Tibial nerve (tissue), 4 donors: Measurements from ENCODE around the gene MAP1LC3B. TPM values are rescaled to one million over a fixed set of nuclear protein-coding genes. Genes with fewer than 3 reads are reported as not detected.
A peak's percentile ranks its signal among the peaks of the same experiment; 100 is the strongest.

Experiments
- DNase-seq, 2 donors: peaks; one replicate each; pipeline ENCODE4 v3.0.0-alpha.2; 2019; ENCODE audit warnings: low spot score in 2 of 2
- H3K27ac ChIP-seq, 4 donors: fragments of 200-600 bp; sonication (generic) in 3 of 4; one replicate each; pipeline ENCODE4 v1.5.1; 2017 to 2019; ENCODE audit warnings: mild to moderate bottlenecking in 1 of 4
- H3K27me3 ChIP-seq, 2 donors: fragments of 200-600 bp; sonication (generic) in 1 of 2; one replicate each; pipeline versions ENCODE4 v1.5.1 to v1.6.0; 2017 to 2019
- H3K36me3 ChIP-seq, 3 donors: fragments of 200-600 bp; sonication (generic); one replicate each; pipeline ENCODE4 v1.5.1; 2018 to 2019
- H3K4me1 ChIP-seq, 4 donors: fragments of 200-600 bp; sonication (generic) in 3 of 4; one replicate each; pipeline ENCODE4 v1.5.1; 2017 to 2019
- H3K4me3 ChIP-seq, 4 donors: fragments of 200-600 bp; sonication (generic) in 3 of 4; one replicate each; pipeline ENCODE4 v1.5.1; 2017 to 2019; ENCODE audit warnings: mild to moderate bottlenecking in 1 of 4, moderate library complexity in 1 of 4
- H3K9me3 ChIP-seq, 4 donors: fragments of 200-600 bp; sonication (generic) in 3 of 4; one replicate each; pipeline ENCODE4 v1.5.1; 2017 to 2019
- EP300 ChIP-seq, 2 donors: sonication (generic); formaldehyde crosslinking; IDR thresholded peaks; one replicate each; pipeline ENCODE4 v1.6.1; 2017; ENCODE audit warnings: antibody characterized with exemption in 2 of 2, mild to moderate bottlenecking in 1 of 2
- POLR2A ChIP-seq, 2 donors: fragments of 450-650 bp; IDR thresholded peaks; one replicate each; pipeline ENCODE4 v1.6.1; 2017; ENCODE audit warnings: antibody characterized with exemption in 2 of 2, mild to moderate bottlenecking in 2 of 2, moderate library complexity in 2 of 2
- WGBS, 2 donors: methylation state at CpG; one replicate each; pipeline ENCODE4 v1.1.5; 2018; 5-methylcytosine and 5-hydroxymethylcytosine counted together
- total RNA-seq, 4 donors: library from RNA; depleted of rRNA; stranded (reverse); fragments of >200 nt; gene quantifications; one replicate each; pipeline ENCODE4 v1.1.0, GENCODE V29; 2016
- TF ChIP-seq, protein P1 (sequence below), 5 experiments: fragments of 200-600 bp in 3 of 5; fragments of 450-650 bp in 2 of 5; sonication (generic) in 3 of 5; IDR thresholded peaks; one replicate each; pipeline ENCODE4 v1.5.1; 2016 to 2019; ENCODE audit warnings: antibody characterized with exemption in 5 of 5, mild to moderate bottlenecking in 3 of 5, moderate library complexity in 2 of 5

Gene MAP1LC3B
- total RNA-seq, 4 donors from 2014 or later: 60.9 to 78.1 (median 68.2) TPM

DNA sequence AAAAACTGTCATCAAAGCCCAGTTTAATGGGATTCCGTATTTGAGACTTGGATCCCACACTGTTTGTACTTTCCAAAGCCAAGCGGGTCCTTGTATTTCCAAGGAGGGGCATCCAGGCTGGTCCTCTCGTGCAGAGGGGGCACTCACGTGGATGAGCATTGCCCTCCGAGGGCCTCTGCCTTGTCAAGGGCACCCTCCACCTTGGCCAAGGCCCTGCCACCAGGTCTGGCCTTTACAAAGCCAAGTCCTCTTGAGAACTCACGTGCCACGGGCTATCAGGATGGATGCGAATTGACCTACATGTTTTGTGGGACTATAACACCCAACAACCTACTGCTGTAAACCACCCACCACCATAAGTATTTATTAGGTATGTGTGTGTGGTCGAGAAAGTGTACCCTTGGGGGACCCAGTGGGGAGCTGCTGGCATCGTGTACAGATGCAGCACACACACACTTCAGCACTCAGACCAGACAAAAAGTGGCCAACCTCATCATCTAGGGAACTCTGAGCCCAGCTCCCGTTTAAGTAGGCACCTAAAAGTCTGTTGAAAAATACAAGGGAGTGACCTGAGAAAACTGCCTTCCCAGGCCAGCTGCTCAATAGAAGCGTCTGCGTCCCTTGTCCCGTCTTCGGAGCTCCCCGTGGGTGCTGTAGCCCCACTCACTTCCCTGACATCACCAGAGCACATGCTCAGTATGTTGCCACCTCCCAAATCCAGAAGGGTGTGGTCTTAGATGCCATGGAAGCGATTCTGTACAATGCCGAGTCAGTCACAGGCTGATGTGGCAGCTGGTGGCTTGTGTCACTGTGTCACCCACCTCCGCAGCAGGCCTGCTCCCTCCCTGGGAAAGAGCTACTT is 12.9 kb downstream of the MAP1LC3B start:
- WGBS, 2 donors: 89 to 93% methylated on average over 18 of the region's 19 CpGs
- no peak for DNase-seq
- Histone ChIP-seq H3K4me3 (no peak overlapping the region), H3K4me1 (peaks cover 0 to 4% (median 0%) of the 10 kb centered on the region in 4 donors), H3K27ac (no peak overlapping the region), H3K36me3 (peaks cover 2 to 90% (median 4%) of the 10 kb centered on the region in 3 donors), H3K27me3 (no peaks in the 10 kb centered on the region), H3K9me3 (no peaks in the 10 kb centered on the region)
- TF ChIP-seq EP300 (IDR thresholded peaks at IDR 0.05) (no peak), POLR2A (IDR thresholded peaks at IDR 0.05) (no peak)
- TF ChIP-seq, protein P1, sequence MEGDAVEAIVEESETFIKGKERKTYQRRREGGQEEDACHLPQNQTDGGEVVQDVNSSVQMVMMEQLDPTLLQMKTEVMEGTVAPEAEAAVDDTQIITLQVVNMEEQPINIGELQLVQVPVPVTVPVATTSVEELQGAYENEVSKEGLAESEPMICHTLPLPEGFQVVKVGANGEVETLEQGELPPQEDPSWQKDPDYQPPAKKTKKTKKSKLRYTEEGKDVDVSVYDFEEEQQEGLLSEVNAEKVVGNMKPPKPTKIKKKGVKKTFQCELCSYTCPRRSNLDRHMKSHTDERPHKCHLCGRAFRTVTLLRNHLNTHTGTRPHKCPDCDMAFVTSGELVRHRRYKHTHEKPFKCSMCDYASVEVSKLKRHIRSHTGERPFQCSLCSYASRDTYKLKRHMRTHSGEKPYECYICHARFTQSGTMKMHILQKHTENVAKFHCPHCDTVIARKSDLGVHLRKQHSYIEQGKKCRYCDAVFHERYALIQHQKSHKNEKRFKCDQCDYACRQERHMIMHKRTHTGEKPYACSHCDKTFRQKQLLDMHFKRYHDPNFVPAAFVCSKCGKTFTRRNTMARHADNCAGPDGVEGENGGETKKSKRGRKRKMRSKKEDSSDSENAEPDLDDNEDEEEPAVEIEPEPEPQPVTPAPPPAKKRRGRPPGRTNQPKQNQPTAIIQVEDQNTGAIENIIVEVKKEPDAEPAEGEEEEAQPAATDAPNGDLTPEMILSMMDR (IDR thresholded peaks at IDR 0.05): no peak

DNA sequence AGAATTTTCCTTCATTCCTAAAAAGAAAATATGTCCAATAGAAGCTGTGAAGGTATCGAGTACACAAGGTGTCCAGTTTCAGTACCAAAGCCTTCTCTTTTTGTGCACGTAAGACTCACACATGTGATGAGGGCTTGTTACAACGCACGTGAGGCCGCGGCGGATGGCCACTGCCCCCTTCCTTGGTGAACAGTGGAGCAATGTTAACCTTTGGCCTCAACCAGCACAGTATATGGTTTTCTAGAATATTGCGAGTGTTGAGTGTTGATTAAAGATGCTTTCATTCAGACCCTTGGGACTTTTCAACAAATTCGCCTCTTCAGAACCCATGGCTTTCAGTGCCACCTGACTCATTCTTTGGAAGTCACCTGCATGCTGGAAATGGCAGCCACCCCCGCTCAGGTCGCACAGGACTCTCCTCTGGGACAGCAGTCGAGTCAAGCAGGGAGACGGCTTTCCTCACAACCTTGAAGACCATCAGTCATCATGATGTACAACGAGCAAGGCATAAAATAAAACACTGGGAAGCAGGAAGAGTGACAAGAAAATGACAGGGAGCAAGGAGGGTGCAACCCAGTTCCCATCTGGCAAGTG is 14.5 kb downstream of the MAP1LC3B start:
- Histone ChIP-seq H3K9me3 (no peaks in the 10 kb centered on the region), H3K27me3 (no peaks in the 10 kb centered on the region), H3K4me1 (peaks cover 0 to 4% (median 0%) of the 10 kb centered on the region in 4 donors), H3K36me3 (peaks cover 2 to 91% (median 15%) of the 10 kb centered on the region in 3 donors), H3K4me3 (no peak overlapping the region), H3K27ac (peak overlapping the region in 2 of 4 donors; percentile 28 to 59)
- DNase-seq: no peak
- TF ChIP-seq, protein P1 (IDR thresholded peaks at IDR 0.05): no peak
- TF ChIP-seq EP300 (IDR thresholded peaks at IDR 0.05) (no peak), POLR2A (IDR thresholded peaks at IDR 0.05) (no peak)
- WGBS, 2 donors: 82 to 86% methylated on average over 14 of the region's 14 CpGs

DNA sequence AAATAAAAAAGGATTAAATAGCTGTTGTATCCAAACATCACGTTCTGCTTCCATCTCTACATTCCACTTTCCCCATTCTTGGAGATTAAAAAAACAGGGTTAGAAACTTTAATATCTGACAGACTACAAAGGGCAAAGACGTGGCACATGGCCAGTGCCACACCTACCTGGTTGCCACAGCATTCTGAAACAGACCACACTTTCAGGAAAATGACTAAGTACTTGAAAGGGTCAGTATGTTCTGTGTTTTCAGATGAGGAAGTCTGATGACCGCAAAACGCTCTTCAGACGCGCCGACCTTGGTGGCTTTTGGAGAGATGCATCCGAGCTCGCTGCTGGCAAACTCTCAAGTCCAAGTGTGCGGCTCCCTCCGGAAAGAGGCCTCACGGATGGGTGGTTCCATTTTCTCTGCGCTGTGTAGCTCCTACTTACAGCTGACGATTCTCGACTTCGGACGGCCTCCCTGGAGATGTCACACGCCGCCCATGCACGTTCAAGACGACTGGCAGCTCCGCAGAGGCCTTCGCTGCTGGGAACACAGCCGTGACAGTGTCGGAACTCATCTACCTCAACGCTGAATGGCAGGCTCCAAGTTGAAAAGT is 15.5 kb downstream of the MAP1LC3B start:
- peak in 1 of 2 donors; percentile 44 for DNase-seq
- H3K36me3 ChIP-seq: peaks cover 0 to 91% (median 25%) of the 10 kb centered on the region in 3 donors
- WGBS, 2 donors: 78 to 82% methylated on average over 26 of the region's 26 CpGs

DNA sequence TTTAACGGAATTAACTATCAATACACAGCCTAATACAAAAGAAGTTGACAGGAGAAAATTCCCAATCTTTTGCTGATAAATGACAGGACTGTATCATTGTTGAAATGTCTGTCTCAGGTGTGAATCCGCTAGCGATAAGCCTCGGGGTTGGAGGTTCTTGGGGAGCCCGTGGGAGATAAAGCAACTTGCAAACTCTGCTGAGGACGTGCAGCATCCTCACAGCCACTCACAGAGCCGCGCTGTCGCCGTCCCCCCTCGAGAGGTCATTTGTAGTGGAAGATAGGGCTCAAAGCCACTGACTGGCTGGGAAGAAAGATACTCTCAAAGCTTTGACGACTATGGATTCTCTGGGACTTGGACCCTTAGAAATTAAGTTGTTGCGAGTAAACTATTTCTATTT is 17.0 kb downstream of the MAP1LC3B start:
- 82 to 86% methylated on average over 13 of the region's 13 CpGs for WGBS, 2 donors
- H3K36me3 ChIP-seq: peaks cover 0 to 94% (median 26%) of the 10 kb centered on the region in 3 donors
- DNase-seq: no peak
- H3K27me3 ChIP-seq: no peaks in the 10 kb centered on the region
- no peak overlapping the region for H3K4me3 ChIP-seq
- peaks cover 0 to 4% (median 0%) of the 10 kb centered on the region in 4 donors for H3K4me1 ChIP-seq
- H3K9me3 ChIP-seq: no peaks in the 10 kb centered on the region
- TF ChIP-seq, protein P1 (IDR thresholded peaks at IDR 0.05): no peak
- TF ChIP-seq POLR2A (IDR thresholded peaks at IDR 0.05) (no peak), EP300 (IDR thresholded peaks at IDR 0.05) (no peak)
- H3K27ac ChIP-seq: no peak overlapping the region

More for the DNA sequence above, 15.5 kb downstream of the MAP1LC3B start:
- Histone ChIP-seq H3K4me1 (peaks cover 0 to 4% (median 0%) of the 10 kb centered on the region in 4 donors), H3K27ac (peak overlapping the region in 1 of 4 donors; percentile 69), H3K9me3 (no peaks in the 10 kb centered on the region), H3K27me3 (no peaks in the 10 kb centered on the region), H3K4me3 (no peak overlapping the region)
- TF ChIP-seq POLR2A (IDR thresholded peaks at IDR 0.05): no peak
- TF ChIP-seq EP300 (IDR thresholded peaks at IDR 0.05): peak; percentile 71 to 84
- TF ChIP-seq, protein P1 (IDR thresholded peaks at IDR 0.05): no peak
